HepG2 (cell line): ENCODE measurements around the gene PLEKHH3. TPM values are rescaled to one million over a fixed set of nuclear protein-coding genes. Genes with fewer than 3 reads are reported as not detected.
A peak's percentile ranks its signal among the peaks of the same experiment; 100 is the strongest.

Source experiments
- ATAC-seq: fragments of 200-7000 bp; cut with Tn5 transposase; 3 replicates; pipeline ENCODE4 v1.9.1; 2020; ENCODE audit warnings: mild to moderate bottlenecking, moderate library complexity
- BruUV-seq: library from RNA; stranded (reverse); fragments of 400-500 nt; replicated peaks from 2 replicates; lab custom pipeline; 2021; lab: Mats Ljungman, UMichigan
- CTCF ChIA-PET: fragments of 300-600 bp; formaldehyde crosslinking; extraction: SDS; loops from one replicate; lab custom pipeline; 2021; ENCODE audit warnings: low total read pairs, inconsistent platforms, low intra/inter-chr PET ratio; lab: Yijun Ruan, JAX
- POLR2A ChIA-PET: fragments of 350-600 bp; sonication (Branson Sonifier 250); formaldehyde crosslinking; loops from one replicate; lab custom pipeline; 2020; ENCODE audit warnings: antibody characterized with exemption, inconsistent platforms; lab: Yijun Ruan, JAX
- DNase-seq: peaks from one replicate; pipeline ENCODE4 v3.0.0-alpha.2; 2015; ENCODE audit warnings: low spot score
- FAIRE-seq: peaks from 3 replicates; lab custom pipeline; 2011; peaks lifted over from hg19 to GRCh38; lab: Jason Lieb, UNC
- H2AFZ ChIP-seq: one replicate; pipeline ENCODE4 v1.6.1; 2011; ENCODE audit warnings: low read length, inconsistent platforms
- H3K27ac ChIP-seq: fragments of 300-600 bp; 3 replicates; pipeline ENCODE4 v1.8.0; 2011; ENCODE audit warnings: mixed run types, mild to moderate bottlenecking, mixed read lengths, low read length, inconsistent platforms; ENCODE audit not compliant: insufficient read depth; ENCODE audit errors: extremely low read length
- H3K27me3 ChIP-seq, 2 experiments: fragments of 200-600 bp in 1 of 2; 2 replicates in 1 of 2; 3 replicates in 1 of 2; pipeline versions ENCODE4 v1.6.0 to v1.8.0; 2011; ENCODE audit warnings: low read length in 2 of 2, mild to moderate bottlenecking in 2 of 2, moderate library complexity in 2 of 2, inconsistent platforms in 1 of 2; ENCODE audit not compliant: insufficient read depth in 2 of 2, control insufficient read depth in 1 of 2
- H3K36me3 ChIP-seq, 2 experiments: fragments of 200-600 bp in 1 of 2; replicated peaks in 1 of 2; 2 replicates in 1 of 2; 3 replicates in 1 of 2; pipeline versions ENCODE4 v1.5.1 to v1.8.0; 2011; ENCODE audit warnings: low read length in 2 of 2, inconsistent platforms in 1 of 2; ENCODE audit not compliant: insufficient read depth in 2 of 2, control insufficient read depth in 1 of 2
- H3K4me1 ChIP-seq: 2 replicates; pipeline ENCODE4 v1.5.1; 2012; ENCODE audit warnings: low read length, inconsistent platforms; ENCODE audit not compliant: insufficient read depth
- H3K4me2 ChIP-seq: 2 replicates; pipeline ENCODE4 v1.6.0; 2011; ENCODE audit warnings: low read depth, low read length, inconsistent platforms
- H3K4me3 ChIP-seq, 3 experiments: fragments of 200-600 bp in 1 of 3; sonication (generic), shearing (Covaris generic) in 1 of 3; replicated peaks in 1 of 3; 2 replicates each; pipeline ENCODE4 v1.5.1; 2011 to 2016; ENCODE audit warnings: low read length in 3 of 3, inconsistent platforms in 2 of 3, low read depth in 2 of 3, mild to moderate bottlenecking in 2 of 3, control low read depth in 1 of 3, mixed read lengths in 1 of 3; ENCODE audit not compliant: insufficient read depth in 1 of 3
- H3K79me2 ChIP-seq: one replicate; pipeline ENCODE4 v1.6.1; 2011; ENCODE audit warnings: low read length, inconsistent platforms; ENCODE audit not compliant: insufficient read depth
- H3K9ac ChIP-seq: 2 replicates; pipeline ENCODE4 v1.6.0; 2011; ENCODE audit warnings: mild to moderate bottlenecking, low read depth, low read length, inconsistent platforms; ENCODE audit not compliant: insufficient read depth
- H3K9me3 ChIP-seq: 2 replicates; pipeline ENCODE4 v1.5.1; 2012; ENCODE audit warnings: mild to moderate bottlenecking, low read length
- H4K20me1 ChIP-seq: 2 replicates; pipeline ENCODE4 v1.6.0; 2011; ENCODE audit warnings: inconsistent platforms, mild to moderate bottlenecking, low read length, moderate library complexity; ENCODE audit not compliant: insufficient read depth
- ATF6 ChIP-seq: sonication (generic); formaldehyde crosslinking; conservative IDR thresholded peaks from 2 replicates; pipeline ENCODE4 v1.4.0; 2020; ENCODE audit warnings: missing genetic modification reagents
- BORCS8-MEF2B ChIP-seq: sonication (generic); formaldehyde crosslinking; IDR thresholded peaks from 2 replicates; pipeline ENCODE4 v1.8.0; 2022; ENCODE audit warnings: mild to moderate bottlenecking, missing genetic modification reagents
- CBFB ChIP-seq: sonication (generic); formaldehyde crosslinking; IDR thresholded peaks from 2 replicates; pipeline ENCODE4 v1.4.0; 2020; ENCODE audit warnings: missing genetic modification reagents
- CEBPB ChIP-seq: IDR thresholded peaks from 2 replicates; pipeline ENCODE4 v1.6.1; 2011; ENCODE audit warnings: low read depth, low read length, improper control_type of control experiment, borderline replicate concordance
- ISL2 ChIP-seq: sonication (generic); formaldehyde crosslinking; IDR thresholded peaks from 2 replicates; pipeline ENCODE4 v1.5.0; 2020; ENCODE audit warnings: missing genetic modification reagents
- PBX2 ChIP-seq: IDR thresholded peaks from 2 replicates; pipeline ENCODE4 v1.6.1; 2016; ENCODE audit warnings: control low read depth
- RFX5 ChIP-seq: IDR thresholded peaks from 2 replicates; pipeline ENCODE4 v1.6.1; 2011; ENCODE audit warnings: low read depth, low read length, improper control_type of control experiment
- SOX6 ChIP-seq, 2 experiments: fragments of 450-650 bp in 1 of 2; sonication (generic) in 1 of 2; formaldehyde crosslinking in 1 of 2; IDR thresholded peaks; 2 replicates each; pipeline versions ENCODE4 v1.4.0 to v1.6.1; 2017 to 2020; ENCODE audit warnings: antibody characterized with exemption in 1 of 2, mild to moderate bottlenecking in 1 of 2, missing genetic modification reagents in 1 of 2
- TEAD2 ChIP-seq: sonication (generic); formaldehyde crosslinking; IDR thresholded peaks from 2 replicates; pipeline ENCODE4 v1.9.0; 2021; ENCODE audit warnings: missing genetic modification reagents
- ZBED4 ChIP-seq: sonication (generic); formaldehyde crosslinking; IDR thresholded peaks from 2 replicates; pipeline ENCODE4 v1.4.0; 2020; ENCODE audit warnings: missing genetic modification reagents, borderline replicate concordance
- ZNF17 ChIP-seq: sonication (generic); formaldehyde crosslinking; IDR thresholded peaks from 2 replicates; pipeline ENCODE4 v1.5.0; 2020; ENCODE audit warnings: mild to moderate bottlenecking, missing genetic modification reagents
- ZNF605 ChIP-seq: sonication (generic); formaldehyde crosslinking; IDR thresholded peaks from 2 replicates; pipeline ENCODE4 v1.8.0; 2022; ENCODE audit warnings: mild to moderate bottlenecking, missing genetic modification reagents
- ZNF672 ChIP-seq: sonication (generic); formaldehyde crosslinking; IDR thresholded peaks from 2 replicates; pipeline ENCODE4 v1.8.1; 2022; ENCODE audit warnings: missing genetic modification reagents
- ZNF691 ChIP-seq: sonication (generic); formaldehyde crosslinking; IDR thresholded peaks from 2 replicates; pipeline ENCODE4 v1.4.0; 2020; ENCODE audit warnings: missing genetic modification reagents, low read depth, mild to moderate bottlenecking, borderline replicate concordance
- ZNF777 ChIP-seq: sonication (generic); formaldehyde crosslinking; IDR thresholded peaks from 2 replicates; pipeline ENCODE4 v1.4.0; 2020; ENCODE audit warnings: missing genetic modification reagents
- WGBS: methylation state at CpG from one replicate; pipeline ENCODE4 v1.1.6; 2017; ENCODE audit warnings: low lambda C conversion rate; 5-methylcytosine and 5-hydroxymethylcytosine counted together
- in situ Hi-C: cut with HindIII; loops from 2 replicates; pipeline ENCODE4 v1.10.0; 2017; ENCODE audit warnings: low pct_unique_long_range_greater_than_20kb; ENCODE audit not compliant: extremely low pct_ligation_motif_present
- intact Hi-C: fragments of 100-400 bp; cut with micrococcal nuclease; formaldehyde crosslinking; loops from one replicate; pipeline ENCODE4 v1.10.0; 2022; ENCODE audit not compliant: unreplicated experiment
- polyA plus RNA-seq, 8 experiments: library from polyadenylated mRNA; depleted of rRNA in 3 of 8; stranded (reverse) in 7 of 8; unstranded in 1 of 8; fragments of >200 nt; fragmentation: Illumina TruSeq in 4 of 8; extraction: Trizol in 4 of 8; gene quantifications; 2 replicates each; pipeline versions ENCODE4 v1.2.1 to v1.2.3, GENCODE V29; 2011 to 2016; ENCODE audit warnings: low read depth in 4 of 8, missing spikeins in 1 of 8, mixed read lengths in 1 of 8; ENCODE audit not compliant: insufficient read depth in 1 of 8
- total RNA-seq, 5 experiments: library from RNA; depleted of rRNA; stranded (reverse); fragments of >200 nt; fragmentation: Illumina TruSeq; extraction: Trizol; gene quantifications; 2 replicates each; pipeline ENCODE4 v1.2.3, GENCODE V29; 2016; ENCODE audit warnings: low read depth in 1 of 5

PLEKHH3 gene
- total and polyA plus RNA-seq, 2 of the 13 experiments (the other 11 are each of a cell fraction or from before 2014, with no cell fraction given), result 6.0 to 19.9 TPM

- Histone ChIP-seq H3K79me2 (peaks cover 22% of the 10 kb centered on the region), H3K4me1 (peaks cover 20% of the 10 kb centered on the region), H3K27ac (peak overlapping the region; percentile 16), H3K36me3 (peaks cover 11 to 43% of the 10 kb centered on the region in 2 experiments), H3K9ac (peak overlapping the region; percentile 36; the same call in 1 of the 2 replicates), H3K4me3 (peak overlapping the region in 1 of 3 experiments; percentile 99; a peak in 2 of 6 replicates), H2AFZ (no peak overlapping the region), H4K20me1 (no peaks in the 10 kb centered on the region; the same call in 1 of the 2 replicates), H3K4me2 (peak overlapping the region; percentile 99), H3K27me3 (no peaks in the 10 kb centered on the region), H3K9me3 (no peaks in the 10 kb centered on the region)
- peak; percentile 48 for DNase-seq
- ATAC-seq, result peak; percentile 23
- FAIRE-seq, result no peak
- in situ Hi-C loops (no loop called here), intact Hi-C loops (no loop called here)
- 70% methylated on average over 17 of the region's 32 CpGs for WGBS
- ChIA-PET CTCF (no interaction called here), POLR2A (interaction anchor here (0.7 to 6.3 kb wide), 4 partner anchors 9 to 138 kb away, joined by 3 to 65 read pairs (median 3); partner anchors contain the start of genes NAGLU, RETREG3, TUBG1 and TUBG2)
- BruUV-seq, result no TSS peak
- TF ChIP-seq ZNF605 (CRISPR knock-in tag), result no peak
- TF ChIP-seq ISL2 (CRISPR knock-in tag), result no peak
- no peak for TF ChIP-seq TEAD2 (CRISPR knock-in tag)
- peak; percentile 76 for TF ChIP-seq CEBPB
- no peak for TF ChIP-seq RFX5
- TF ChIP-seq ZBED4 (CRISPR knock-in tag), result no peak
- no peak for TF ChIP-seq PBX2 (CRISPR knock-in tag)
- TF ChIP-seq ZNF672 (CRISPR knock-in tag), result no peak
- TF ChIP-seq ZNF17 (CRISPR knock-in tag), result no peak
- TF ChIP-seq CBFB (CRISPR knock-in tag), result 0 out of 2 replicates have a peak, but pooled peaks have one; percentile 53
- TF ChIP-seq ZNF691 (CRISPR knock-in tag), result 0 out of 2 replicates have a peak, but pooled peaks have one; percentile 62
- TF ChIP-seq ZNF777 (CRISPR knock-in tag), result 0 out of 2 replicates have a peak, but pooled peaks have one; percentile 27
- no peak for TF ChIP-seq ATF6
- no peak for TF ChIP-seq SOX6 (IDR thresholded peaks at IDR 0.05)
- TF ChIP-seq SOX6 (CRISPR knock-in tag; IDR thresholded peaks at IDR 0.05), result no peak
- 0 out of 2 replicates have a peak, but pooled peaks have one; percentile 25 for TF ChIP-seq BORCS8-MEF2B
Measured at GRCh38 chr17:42673885-42674754, 2.7 kb downstream of the PLEKHH3 start.
